OCI-LY3 (cell line): ENCODE measurements around the gene GPLD1.

Source experiments
- H2AFZ ChIP-seq: fragments of 200-600, 300-600 bp; shearing (Covaris generic); 2 replicates; pipeline ENCODE4 v1.6.0; 2014; ENCODE audit warnings: antibody characterized with exemption, low read depth, low read length
- H3K27ac ChIP-seq: fragments of 200-600, 300-600 bp; sonication (generic); 2 replicates; pipeline ENCODE4 v1.5.1; 2014; ENCODE audit warnings: mild to moderate bottlenecking, low read length, moderate library complexity, mixed read lengths
- H3K27me3 ChIP-seq: fragments of 200-600, 300-600 bp; sonication (generic); 2 replicates; pipeline ENCODE4 v1.6.1; 2014; ENCODE audit warnings: low read depth, low read length, mixed read lengths
- H3K36me3 ChIP-seq: fragments of 200-600, 300-600 bp; sonication (generic); replicated peaks from 2 replicates; pipeline ENCODE3; 2014; ENCODE audit warnings: low read depth, low read length, mixed read lengths
- H3K4me1 ChIP-seq: fragments of 300-600, 200-600 bp; sonication (generic); 2 replicates; pipeline ENCODE4 v1.6.1; 2014; ENCODE audit warnings: low read length, mixed read lengths
- H3K4me2 ChIP-seq: fragments of 200-600, 300-600 bp; sonication (generic); 2 replicates; pipeline ENCODE4 v1.6.1; 2014; ENCODE audit warnings: low read length, mixed read lengths
- H3K4me3 ChIP-seq: fragments of 300-600, 200-600 bp; sonication (generic); 2 replicates; pipeline ENCODE4 v1.5.1; 2014; ENCODE audit warnings: antibody characterized with exemption, mild to moderate bottlenecking, low read length, moderate library complexity
- H3K79me2 ChIP-seq: fragments of 300-600, 200-600 bp; shearing (Covaris generic); 2 replicates; pipeline ENCODE4 v1.6.1; 2014; ENCODE audit warnings: mild to moderate bottlenecking, low read length, mixed read lengths
- H3K9ac ChIP-seq: fragments of 300-600, 200-600 bp; shearing (Covaris generic); 2 replicates; pipeline ENCODE4 v1.6.0; 2014; ENCODE audit warnings: mild to moderate bottlenecking, low read length, moderate library complexity
- H3K9me3 ChIP-seq: fragments of 200-600, 300-600 bp; shearing (Covaris generic); 2 replicates; pipeline ENCODE4 v1.6.1; 2014; ENCODE audit warnings: low read length, mixed read lengths; ENCODE audit not compliant: insufficient read depth
- H4K20me1 ChIP-seq: fragments of 200-600, 300-600 bp; sonication (generic); 2 replicates; pipeline ENCODE4 v1.6.1; 2016; ENCODE audit warnings: low read length, mixed read lengths; ENCODE audit not compliant: insufficient read depth
- EZH2phosphoT487 ChIP-seq: fragments of 200-600 bp; shearing (Covaris generic); IDR thresholded peaks from 2 replicates; pipeline ENCODE4 v1.6.1; 2018; ENCODE audit warnings: antibody characterized with exemption, mixed run types, low read depth
- TF ChIP-seq, protein P1 (sequence below): fragments of 200-600, 300-600 bp; sonication (generic); IDR thresholded peaks from 2 replicates; pipeline ENCODE4 v1.5.1; 2014; ENCODE audit warnings: antibody characterized with exemption, low read length, low read depth

GPLD1 gene

DNA sequence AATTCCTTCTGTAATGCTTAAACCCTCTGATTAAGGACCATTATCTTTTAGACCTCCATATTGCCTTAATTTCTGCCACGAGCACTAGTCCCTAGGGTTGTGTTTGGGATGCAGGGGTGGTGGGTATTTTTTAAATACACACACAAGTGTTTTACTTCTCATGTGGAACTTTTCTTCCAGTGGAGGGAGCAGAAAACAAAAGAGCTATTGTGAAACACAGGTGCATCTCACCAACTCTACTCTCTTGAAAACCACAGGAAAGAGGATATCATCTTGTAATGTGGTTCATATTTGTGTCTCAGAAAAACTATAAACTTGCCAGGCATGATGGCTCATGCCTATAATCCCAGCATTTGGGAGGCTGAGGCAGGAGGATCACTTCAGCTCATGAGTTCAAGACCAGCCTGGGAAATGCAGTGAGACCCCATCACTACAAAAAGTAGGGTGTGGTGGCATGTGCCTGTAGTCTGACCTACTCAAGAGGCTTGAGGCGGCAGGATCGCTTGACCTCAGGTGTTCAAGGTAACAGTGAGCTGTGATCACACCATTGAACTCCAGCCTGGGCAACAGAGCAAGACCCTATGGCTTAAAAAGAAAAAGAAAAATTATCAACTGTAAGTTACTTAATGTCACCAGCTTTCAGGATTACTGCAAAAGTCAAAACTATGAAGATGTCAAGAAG is 49.4 kb downstream of the GPLD1 start:
- Histone ChIP-seq H3K79me2 (no peaks in the 10 kb centered on the region), H3K27ac (no peak overlapping the region), H3K9me3 (no peaks in the 10 kb centered on the region), H3K4me2 (no peak overlapping the region), H3K36me3 (no peaks in the 10 kb centered on the region), H3K4me1 (no peaks in the 10 kb centered on the region), H3K9ac (no peak overlapping the region), H3K4me3 (no peak overlapping the region), H2AFZ (no peak overlapping the region), H3K27me3 (no peaks in the 10 kb centered on the region), H4K20me1 (no peaks in the 10 kb centered on the region)
- TF ChIP-seq EZH2phosphoT487: no peak
- TF ChIP-seq, protein P1, sequence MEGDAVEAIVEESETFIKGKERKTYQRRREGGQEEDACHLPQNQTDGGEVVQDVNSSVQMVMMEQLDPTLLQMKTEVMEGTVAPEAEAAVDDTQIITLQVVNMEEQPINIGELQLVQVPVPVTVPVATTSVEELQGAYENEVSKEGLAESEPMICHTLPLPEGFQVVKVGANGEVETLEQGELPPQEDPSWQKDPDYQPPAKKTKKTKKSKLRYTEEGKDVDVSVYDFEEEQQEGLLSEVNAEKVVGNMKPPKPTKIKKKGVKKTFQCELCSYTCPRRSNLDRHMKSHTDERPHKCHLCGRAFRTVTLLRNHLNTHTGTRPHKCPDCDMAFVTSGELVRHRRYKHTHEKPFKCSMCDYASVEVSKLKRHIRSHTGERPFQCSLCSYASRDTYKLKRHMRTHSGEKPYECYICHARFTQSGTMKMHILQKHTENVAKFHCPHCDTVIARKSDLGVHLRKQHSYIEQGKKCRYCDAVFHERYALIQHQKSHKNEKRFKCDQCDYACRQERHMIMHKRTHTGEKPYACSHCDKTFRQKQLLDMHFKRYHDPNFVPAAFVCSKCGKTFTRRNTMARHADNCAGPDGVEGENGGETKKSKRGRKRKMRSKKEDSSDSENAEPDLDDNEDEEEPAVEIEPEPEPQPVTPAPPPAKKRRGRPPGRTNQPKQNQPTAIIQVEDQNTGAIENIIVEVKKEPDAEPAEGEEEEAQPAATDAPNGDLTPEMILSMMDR: no peak

- Histone ChIP-seq H3K4me3 (no peak overlapping the region), H3K4me2 (no peak overlapping the region), H3K36me3 (no peaks in the 10 kb centered on the region), H3K9ac (no peak overlapping the region), H4K20me1 (no peaks in the 10 kb centered on the region), H2AFZ (no peak overlapping the region), H3K4me1 (no peaks in the 10 kb centered on the region), H3K79me2 (no peaks in the 10 kb centered on the region), H3K27me3 (no peaks in the 10 kb centered on the region), H3K9me3 (no peaks in the 10 kb centered on the region), H3K27ac (no peak overlapping the region)
- TF ChIP-seq, protein P1: no peak
- TF ChIP-seq EZH2phosphoT487: no peak
Measured at GRCh38 chr6:24436979-24437378, 52.4 kb downstream of the GPLD1 start.

- no peak overlapping the region for H2AFZ ChIP-seq
- H3K9me3 ChIP-seq: no peaks in the 10 kb centered on the region
- no peaks in the 10 kb centered on the region for H3K36me3 ChIP-seq
- H3K9ac ChIP-seq: no peak overlapping the region
- H3K4me1 ChIP-seq: no peaks in the 10 kb centered on the region
- H4K20me1 ChIP-seq: no peaks in the 10 kb centered on the region
- H3K27me3 ChIP-seq: no peaks in the 10 kb centered on the region
- H3K79me2 ChIP-seq: no peaks in the 10 kb centered on the region
- no peak overlapping the region for H3K4me2 ChIP-seq
- no peak overlapping the region for H3K27ac ChIP-seq
- no peak overlapping the region for H3K4me3 ChIP-seq
- no peak for TF ChIP-seq EZH2phosphoT487
- TF ChIP-seq, protein P1: no peak
Measured at GRCh38 chr6:24432611-24433010, 56.8 kb downstream of the GPLD1 start.

- Histone ChIP-seq H3K36me3 (peaks cover 2% of the 10 kb centered on the region), H3K27me3 (no peaks in the 10 kb centered on the region), H2AFZ (no peak overlapping the region), H3K27ac (no peak overlapping the region), H3K9me3 (no peaks in the 10 kb centered on the region), H4K20me1 (no peaks in the 10 kb centered on the region), H3K4me3 (no peak overlapping the region), H3K4me1 (no peaks in the 10 kb centered on the region), H3K9ac (no peak overlapping the region), H3K4me2 (no peak overlapping the region), H3K79me2 (no peaks in the 10 kb centered on the region)
- TF ChIP-seq, protein P1: peak; percentile 60
- TF ChIP-seq EZH2phosphoT487: no peak
Measured at GRCh38 chr6:24431045-24431451, 58.3 kb downstream of the GPLD1 start.
